GM06990 (cell line): Measurements from ENCODE around the gene GEMIN7.

Experiments used
- DNase-seq: peaks from one replicate; pipeline ENCODE4 v3.0.0-alpha.2; 2011; ENCODE audit not compliant: insufficient read length; ENCODE audit errors: extremely low read depth
- H3K27me3 ChIP-seq: replicated peaks from 2 replicates; pipeline ENCODE4 v1.6.0; 2011; ENCODE audit warnings: low read length; ENCODE audit not compliant: control insufficient read depth, insufficient read depth
- H3K36me3 ChIP-seq: 2 replicates; pipeline ENCODE4 v1.5.1; 2011; ENCODE audit warnings: low read length; ENCODE audit not compliant: control insufficient read depth, insufficient read depth
- H3K4me3 ChIP-seq: replicated peaks from 2 replicates; pipeline ENCODE4 v1.5.1; 2011; ENCODE audit warnings: low read depth, mild to moderate bottlenecking, control low read depth, low read length
- TF ChIP-seq, protein P1 (sequence below): IDR thresholded peaks from 2 replicates; pipeline ENCODE4 v1.5.1; 2011; ENCODE audit warnings: low read length, control low read depth, mild to moderate bottlenecking, inconsistent platforms; ENCODE audit not compliant: insufficient read depth, poor library complexity, severe bottlenecking

Gene GEMIN7

DNA sequence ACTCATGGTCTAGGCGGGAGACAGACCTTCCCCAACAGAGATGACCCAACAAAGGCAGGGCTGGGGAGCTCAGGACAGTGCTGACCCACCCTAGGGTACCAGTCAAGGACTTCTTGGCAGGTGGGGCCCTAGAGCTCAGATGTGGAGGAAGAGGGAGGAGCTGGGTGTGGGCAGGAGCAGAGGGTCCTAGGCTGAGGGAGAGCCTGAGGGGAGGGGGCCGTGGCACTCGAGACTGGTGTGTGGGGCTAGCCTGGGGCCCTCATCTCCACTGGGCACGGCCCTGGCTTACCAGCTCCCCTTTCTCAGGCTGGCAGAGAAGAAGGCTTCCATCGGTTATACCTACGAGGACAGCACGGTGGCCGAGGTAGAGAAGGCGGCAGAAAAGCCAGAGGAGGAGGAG, 21.6 kb upstream of the GEMIN7 start:
- no peak for DNase-seq
- Histone ChIP-seq H3K4me3 (no peak overlapping the region), H3K27me3 (no peaks in the 10 kb centered on the region), H3K36me3 (peaks cover 57% of the 10 kb centered on the region)
- TF ChIP-seq, protein P1, sequence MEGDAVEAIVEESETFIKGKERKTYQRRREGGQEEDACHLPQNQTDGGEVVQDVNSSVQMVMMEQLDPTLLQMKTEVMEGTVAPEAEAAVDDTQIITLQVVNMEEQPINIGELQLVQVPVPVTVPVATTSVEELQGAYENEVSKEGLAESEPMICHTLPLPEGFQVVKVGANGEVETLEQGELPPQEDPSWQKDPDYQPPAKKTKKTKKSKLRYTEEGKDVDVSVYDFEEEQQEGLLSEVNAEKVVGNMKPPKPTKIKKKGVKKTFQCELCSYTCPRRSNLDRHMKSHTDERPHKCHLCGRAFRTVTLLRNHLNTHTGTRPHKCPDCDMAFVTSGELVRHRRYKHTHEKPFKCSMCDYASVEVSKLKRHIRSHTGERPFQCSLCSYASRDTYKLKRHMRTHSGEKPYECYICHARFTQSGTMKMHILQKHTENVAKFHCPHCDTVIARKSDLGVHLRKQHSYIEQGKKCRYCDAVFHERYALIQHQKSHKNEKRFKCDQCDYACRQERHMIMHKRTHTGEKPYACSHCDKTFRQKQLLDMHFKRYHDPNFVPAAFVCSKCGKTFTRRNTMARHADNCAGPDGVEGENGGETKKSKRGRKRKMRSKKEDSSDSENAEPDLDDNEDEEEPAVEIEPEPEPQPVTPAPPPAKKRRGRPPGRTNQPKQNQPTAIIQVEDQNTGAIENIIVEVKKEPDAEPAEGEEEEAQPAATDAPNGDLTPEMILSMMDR, result no peak

DNA sequence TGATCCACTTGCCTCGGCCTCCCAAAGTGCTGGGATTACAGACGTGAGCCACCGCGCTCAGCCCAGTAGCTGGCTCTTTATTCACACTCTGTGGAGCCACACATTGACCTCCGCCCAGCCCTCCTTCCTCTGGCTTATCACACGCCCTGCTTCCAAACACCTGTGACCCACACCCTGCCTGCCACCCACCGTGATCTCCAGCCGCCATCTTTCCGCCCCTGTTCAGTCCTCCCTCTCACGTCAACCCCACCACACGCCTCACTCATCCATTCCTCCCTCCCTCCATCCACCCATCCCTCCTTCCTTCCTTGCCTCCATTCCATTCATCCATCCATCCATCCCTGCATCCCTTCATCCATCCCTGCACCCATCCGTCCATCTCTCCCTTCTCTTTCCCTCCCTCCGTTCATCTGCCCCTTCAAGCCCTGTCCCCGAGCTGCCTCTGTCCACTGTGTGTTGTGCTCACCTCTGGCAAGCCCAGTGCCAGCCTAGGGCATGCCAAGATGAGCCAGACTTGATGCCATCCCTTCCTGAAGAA, 20.4 kb upstream of the GEMIN7 start:
- TF ChIP-seq, protein P1, result no peak
- DNase-seq, result no peak
- Histone ChIP-seq H3K27me3 (no peaks in the 10 kb centered on the region), H3K36me3 (peaks cover 55% of the 10 kb centered on the region), H3K4me3 (no peak overlapping the region)

DNA sequence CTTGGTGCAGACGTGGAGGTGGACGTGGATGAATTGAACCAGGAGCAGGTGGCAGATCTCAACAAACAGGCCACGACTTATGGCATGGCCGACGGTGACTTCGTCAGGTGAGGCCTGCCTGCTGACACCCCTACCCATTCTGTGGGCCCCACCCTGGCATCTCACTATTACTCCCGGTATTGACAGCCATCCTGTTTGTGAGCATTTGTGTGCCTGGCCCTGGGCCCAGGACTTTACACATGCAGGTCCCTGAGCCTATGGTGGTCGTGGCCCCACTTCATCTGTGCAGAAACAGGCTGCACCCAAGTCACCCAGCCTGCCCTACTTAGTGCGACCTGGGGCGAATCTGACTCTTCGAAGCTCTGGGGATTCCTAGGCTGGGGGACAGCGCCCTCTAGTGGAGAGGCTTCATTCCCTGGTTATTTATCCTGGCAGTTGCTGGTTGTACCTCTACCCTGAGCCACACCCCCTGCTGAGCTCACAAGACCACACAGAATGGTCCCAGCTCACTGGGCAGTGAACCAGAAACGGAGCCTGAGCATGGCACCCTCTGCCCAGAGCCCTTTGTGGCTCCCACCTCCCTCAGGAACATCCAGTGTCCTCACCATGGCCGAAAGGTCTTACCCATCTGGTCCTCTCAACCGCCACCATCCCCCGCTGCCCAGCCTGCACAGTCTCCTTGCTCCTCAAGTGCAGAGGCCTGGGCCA, 19.6 kb upstream of the GEMIN7 start:
- DNase-seq, result no peak
- H3K36me3 ChIP-seq, result peaks cover 58% of the 10 kb centered on the region
- no peak overlapping the region for H3K4me3 ChIP-seq
- no peaks in the 10 kb centered on the region for H3K27me3 ChIP-seq
- TF ChIP-seq, protein P1, result peak; percentile 88

DNA sequence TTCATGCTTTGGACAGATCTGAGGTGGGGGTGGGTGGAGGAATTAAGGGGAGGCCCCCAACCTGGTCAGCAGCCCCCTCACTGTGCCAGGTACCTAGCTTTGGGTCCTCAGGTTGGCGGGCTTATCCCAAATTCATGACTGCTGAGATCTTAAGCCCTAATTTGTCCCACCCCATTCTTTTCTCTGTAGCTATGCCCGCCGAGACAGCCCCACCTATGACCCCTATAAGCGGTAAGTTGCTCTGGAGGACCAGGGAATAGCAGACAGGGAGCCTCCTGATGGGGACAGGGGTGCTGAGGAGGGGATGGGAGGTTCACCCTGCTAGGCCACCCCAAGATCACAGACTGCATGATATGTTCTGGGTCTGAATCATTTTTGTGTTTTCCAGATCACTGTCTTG, 17.1 kb upstream of the GEMIN7 start:
- DNase-seq, result no peak
- Histone ChIP-seq H3K36me3 (peaks cover 47% of the 10 kb centered on the region), H3K4me3 (no peak overlapping the region), H3K27me3 (no peaks in the 10 kb centered on the region)
- TF ChIP-seq, protein P1, result no peak

DNA sequence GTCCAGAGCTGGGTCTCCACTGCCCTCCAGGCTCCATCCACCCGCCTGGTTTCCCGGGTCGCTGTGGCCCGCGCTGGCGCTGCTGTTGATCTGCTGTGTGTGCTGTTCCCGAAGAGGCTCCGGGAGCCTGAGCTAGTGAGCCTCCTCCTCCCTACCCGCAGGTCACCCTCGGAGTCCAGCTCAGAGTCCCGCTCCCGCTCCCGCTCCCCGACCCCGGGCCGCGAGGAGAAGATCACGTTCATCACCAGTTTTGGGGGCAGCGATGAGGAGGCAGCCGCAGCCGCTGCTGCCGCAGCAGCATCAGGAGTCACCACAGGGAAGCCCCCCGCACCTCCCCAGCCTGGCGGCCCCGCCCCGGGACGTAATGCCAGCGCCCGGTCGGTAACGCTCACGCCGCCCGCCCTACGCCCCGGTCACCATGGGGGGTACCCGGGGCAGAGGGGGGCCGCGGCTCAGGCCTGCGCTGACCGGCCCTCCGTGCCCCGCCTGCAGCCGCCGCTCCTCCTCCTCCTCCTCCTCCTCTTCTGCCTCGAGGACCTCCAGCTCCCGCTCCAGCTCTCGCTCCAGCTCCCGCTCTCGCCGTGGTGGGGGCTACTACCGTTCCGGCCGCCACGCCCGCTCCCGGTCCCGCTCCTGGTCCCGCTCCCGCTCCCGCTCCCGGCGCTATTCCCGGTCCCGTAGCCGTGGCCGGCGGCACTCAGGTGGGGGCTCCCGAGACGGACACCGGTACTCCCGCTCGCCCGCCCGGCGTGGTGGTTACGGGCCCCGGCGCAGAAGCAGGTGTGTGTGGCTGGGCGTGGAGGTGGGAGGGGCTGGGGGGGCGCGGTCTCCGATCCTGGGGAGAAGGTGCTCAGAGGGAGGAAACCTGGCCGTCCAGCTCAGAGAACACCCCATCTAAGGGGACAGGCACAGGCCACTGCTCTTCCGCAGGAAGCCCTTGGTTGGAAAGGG, 14.9 kb upstream of the GEMIN7 start:
- no peaks in the 10 kb centered on the region for H3K27me3 ChIP-seq
- H3K36me3 ChIP-seq, result peaks cover 41% of the 10 kb centered on the region
- DNase-seq, result no peak
- H3K4me3 ChIP-seq, result no peak overlapping the region
- TF ChIP-seq, protein P1, result no peak
